HepG2 (cell line): Measurements from ENCODE around the gene DDX39B. TPM values are rescaled to one million over a fixed set of nuclear protein-coding genes. Genes with fewer than 3 reads are reported as not detected.

ENCODE experiments used
- AGO1 ChIP-seq: fragments of 200-400 bp; formaldehyde crosslinking; IDR thresholded peaks from 2 replicates; pipeline ENCODE4 v1.6.1; 2017; ENCODE audit warnings: mild to moderate bottlenecking, low read depth, low read length, moderate library complexity; ENCODE audit not compliant: poor library complexity, severe bottlenecking
- GRHL1 ChIP-seq: sonication (generic); formaldehyde crosslinking; conservative IDR thresholded peaks from 2 replicates; pipeline ENCODE4 v1.8.0; 2022; ENCODE audit warnings: missing genetic modification reagents
- MED13 ChIP-seq: sonication (generic); formaldehyde crosslinking; IDR thresholded peaks from 2 replicates; pipeline ENCODE4 v1.5.0; 2020; ENCODE audit warnings: missing genetic modification reagents
- NRL ChIP-seq: sonication (generic); formaldehyde crosslinking; IDR thresholded peaks from 2 replicates; pipeline ENCODE4 v1.5.0; 2020; ENCODE audit warnings: missing genetic modification reagents, mild to moderate bottlenecking, moderate library complexity, borderline replicate concordance
- RBFOX2 ChIP-seq: fragments of 200-400 bp; formaldehyde crosslinking; IDR thresholded peaks from 2 replicates; pipeline ENCODE4 v1.6.1; 2017; ENCODE audit warnings: low read depth, mild to moderate bottlenecking, low read length
- RFX5 ChIP-seq: IDR thresholded peaks from 2 replicates; pipeline ENCODE4 v1.6.1; 2011; ENCODE audit warnings: low read depth, low read length, improper control_type of control experiment
- RFXAP ChIP-seq: sonication (generic); formaldehyde crosslinking; IDR thresholded peaks from 2 replicates; pipeline ENCODE4 v1.4.0; 2020; ENCODE audit warnings: missing genetic modification reagents, borderline replicate concordance
- RXRA ChIP-seq: sonication (generic); formaldehyde crosslinking; IDR thresholded peaks from 2 replicates; pipeline ENCODE4 v1.5.1; 2020; ENCODE audit warnings: missing genetic modification reagents
- SAP130 ChIP-seq: IDR thresholded peaks from 2 replicates; pipeline ENCODE4 v1.6.1; 2016; ENCODE audit warnings: low read depth
- SIN3A ChIP-seq: IDR thresholded peaks from 2 replicates; pipeline ENCODE4 v1.6.1; 2011; ENCODE audit warnings: low read depth, mild to moderate bottlenecking, control low read depth, low read length, borderline replicate concordance
- XRCC5 ChIP-seq: fragments of 200-400 bp; formaldehyde crosslinking; optimal IDR thresholded peaks from 2 replicates; pipeline ENCODE3; 2017; ENCODE audit warnings: mild to moderate bottlenecking, low read length
- ZC3H13 ChIP-seq: sonication (generic); formaldehyde crosslinking; IDR thresholded peaks from 2 replicates; pipeline ENCODE4 v1.8.1; 2023; ENCODE audit warnings: mild to moderate bottlenecking, missing genetic modification reagents, moderate library complexity
- ZFP91 ChIP-seq: sonication (generic); formaldehyde crosslinking; IDR thresholded peaks from 2 replicates; pipeline ENCODE4 v1.9.0; 2022; ENCODE audit warnings: missing genetic modification reagents, mild to moderate bottlenecking, borderline replicate concordance
- ZNF17 ChIP-seq: sonication (generic); formaldehyde crosslinking; IDR thresholded peaks from 2 replicates; pipeline ENCODE4 v1.5.0; 2020; ENCODE audit warnings: mild to moderate bottlenecking, missing genetic modification reagents
- ZNF296 ChIP-seq: sonication (generic); formaldehyde crosslinking; conservative IDR thresholded peaks from 2 replicates; pipeline ENCODE4 v1.5.0; 2020; ENCODE audit warnings: mild to moderate bottlenecking, missing genetic modification reagents
- ZNF790 ChIP-seq: sonication (generic); formaldehyde crosslinking; IDR thresholded peaks from 2 replicates; pipeline ENCODE4 v1.8.0; 2022; ENCODE audit warnings: missing genetic modification reagents, mild to moderate bottlenecking, borderline replicate concordance
- polyA plus RNA-seq, 8 experiments: library from polyadenylated mRNA; depleted of rRNA in 3 of 8; stranded (reverse) in 7 of 8; unstranded in 1 of 8; fragments of >200 nt; fragmentation: Illumina TruSeq in 4 of 8; extraction: Trizol in 4 of 8; gene quantifications; 2 replicates each; pipeline versions ENCODE4 v1.2.1 to v1.2.3, GENCODE V29; 2011 to 2016; ENCODE audit warnings: low read depth in 4 of 8, missing spikeins in 1 of 8, mixed read lengths in 1 of 8; ENCODE audit not compliant: insufficient read depth in 1 of 8
- total RNA-seq, 5 experiments: library from RNA; depleted of rRNA; stranded (reverse); fragments of >200 nt; fragmentation: Illumina TruSeq; extraction: Trizol; gene quantifications; 2 replicates each; pipeline ENCODE4 v1.2.3, GENCODE V29; 2016; ENCODE audit warnings: low read depth in 1 of 5
- TF ChIP-seq, protein P1 (sequence below): sonication (generic); formaldehyde crosslinking; conservative IDR thresholded peaks from 2 replicates; pipeline ENCODE4 v1.8.0; 2022; ENCODE audit warnings: low read depth, missing genetic modification reagents
- TF ChIP-seq, protein P2 (sequence below): sonication (generic); formaldehyde crosslinking; IDR thresholded peaks from 2 replicates; pipeline ENCODE4 v1.4.0; 2020; ENCODE audit warnings: missing genetic modification reagents, mild to moderate bottlenecking, borderline replicate concordance

The DDX39B gene
- total and polyA plus RNA-seq, 2 of the 13 experiments (the other 11 are each of a cell fraction or from before 2014, with no cell fraction given): 570 to 678 TPM

- TF ChIP-seq RBFOX2: peak; percentile 58; the same call in 1 of the 2 replicates
- peak; percentile 1; the same call in 1 of the 2 replicates for TF ChIP-seq RXRA (CRISPR knock-in tag)
- 0 out of 2 replicates have a peak, but pooled peaks have one; percentile 30 for TF ChIP-seq SIN3A
- TF ChIP-seq ZNF790 (CRISPR knock-in tag): peak; percentile 76; the same call in 1 of the 2 replicates
- TF ChIP-seq XRCC5: peak; percentile 34
- TF ChIP-seq, protein P1, sequence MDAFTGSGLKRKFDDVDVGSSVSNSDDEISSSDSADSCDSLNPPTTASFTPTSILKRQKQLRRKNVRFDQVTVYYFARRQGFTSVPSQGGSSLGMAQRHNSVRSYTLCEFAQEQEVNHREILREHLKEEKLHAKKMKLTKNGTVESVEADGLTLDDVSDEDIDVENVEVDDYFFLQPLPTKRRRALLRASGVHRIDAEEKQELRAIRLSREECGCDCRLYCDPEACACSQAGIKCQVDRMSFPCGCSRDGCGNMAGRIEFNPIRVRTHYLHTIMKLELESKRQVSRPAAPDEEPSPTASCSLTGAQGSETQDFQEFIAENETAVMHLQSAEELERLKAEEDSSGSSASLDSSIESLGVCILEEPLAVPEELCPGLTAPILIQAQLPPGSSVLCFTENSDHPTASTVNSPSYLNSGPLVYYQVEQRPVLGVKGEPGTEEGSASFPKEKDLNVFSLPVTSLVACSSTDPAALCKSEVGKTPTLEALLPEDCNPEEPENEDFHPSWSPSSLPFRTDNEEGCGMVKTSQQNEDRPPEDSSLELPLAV (CRISPR knock-in tag): no peak
- TF ChIP-seq RFXAP (CRISPR knock-in tag): peak; percentile 51
- no peak for TF ChIP-seq ZNF17 (CRISPR knock-in tag)
- TF ChIP-seq MED13 (CRISPR knock-in tag): no peak
- peak; percentile 54; the same call in 1 of the 2 replicates for TF ChIP-seq ZFP91 (CRISPR knock-in tag)
- TF ChIP-seq, protein P2, sequence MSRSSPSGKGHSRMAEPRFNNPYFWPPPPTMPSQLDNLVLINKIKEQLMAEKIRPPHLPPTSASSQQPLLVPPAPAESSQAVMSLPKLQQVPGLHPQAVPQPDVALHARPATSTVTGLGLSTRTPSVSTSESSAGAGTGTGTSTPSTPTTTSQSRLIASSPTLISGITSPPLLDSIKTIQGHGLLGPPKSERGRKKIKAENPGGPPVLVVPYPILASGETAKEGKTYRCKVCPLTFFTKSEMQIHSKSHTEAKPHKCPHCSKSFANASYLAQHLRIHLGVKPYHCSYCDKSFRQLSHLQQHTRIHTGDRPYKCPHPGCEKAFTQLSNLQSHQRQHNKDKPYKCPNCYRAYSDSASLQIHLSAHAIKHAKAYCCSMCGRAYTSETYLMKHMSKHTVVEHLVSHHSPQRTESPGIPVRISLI (CRISPR knock-in tag): peak; percentile 75
- peak; percentile 84; the same call in 1 of the 2 replicates for TF ChIP-seq NRL (CRISPR knock-in tag)
- TF ChIP-seq RFX5: no peak
- TF ChIP-seq SAP130 (CRISPR knock-in tag): peak; percentile 72
- TF ChIP-seq GRHL1 (CRISPR knock-in tag): no peak
- TF ChIP-seq ZC3H13 (CRISPR knock-in tag): 0 out of 2 replicates have a peak, but pooled peaks have one; percentile 17
- TF ChIP-seq ZNF296 (CRISPR knock-in tag): no peak
- TF ChIP-seq AGO1: peak; percentile 36
Observed at GRCh38 chr6:31497531-31498476, 44.0 kb downstream of the DDX39B start, which contains the start of gene MICB (continued).
